HL-60 (cell line): ENCODE data around the gene ZMYND8.
"Not testable (repeated sequence)": the region's sequence is repeated elsewhere in the genome, so short reads cannot be mapped to it uniquely, and the experiment has no call there.

Source experiments
- DNase-seq, 2 experiments: peaks; one replicate each; pipeline ENCODE4 v3.0.0-alpha.2; 2010 to 2020; ENCODE audit warnings: low read depth in 1 of 2, low spot score in 1 of 2
- H3K27ac ChIP-seq: fragments of 250-450 bp; sonication (Bioruptor Pico); replicated peaks from 2 replicates; pipeline ENCODE4 v1.5.1; 2020; ENCODE audit warnings: mild to moderate bottlenecking, moderate library complexity
- H3K27me3 ChIP-seq: fragments of 250-450 bp; sonication (Bioruptor Pico); 2 replicates; pipeline ENCODE4 v1.5.1; 2021; ENCODE audit warnings: mild to moderate bottlenecking, moderate library complexity; ENCODE audit not compliant: insufficient read depth, poor library complexity, severe bottlenecking
- H3K4me3 ChIP-seq: replicated peaks from 2 replicates; pipeline ENCODE4 v1.5.1; 2011; ENCODE audit warnings: mild to moderate bottlenecking, control low read depth, low read length; ENCODE audit not compliant: insufficient read depth
- CTCF ChIP-seq: IDR thresholded peaks from one replicate; pipeline ENCODE4 v1.5.1; 2011; ENCODE audit warnings: low read length, control low read depth, inconsistent platforms; ENCODE audit not compliant: insufficient read depth
- GABPA ChIP-seq: IDR thresholded peaks from 2 replicates; pipeline ENCODE4 v1.6.1; 2012; ENCODE audit warnings: low read depth
- POLR2AphosphoS5 ChIP-seq: IDR thresholded peaks from 2 replicates; pipeline ENCODE4 v1.6.1; 2012; ENCODE audit warnings: low read depth
- REST ChIP-seq: IDR thresholded peaks from 2 replicates; pipeline ENCODE4 v1.6.1; 2012; ENCODE audit warnings: low read depth; ENCODE audit not compliant: insufficient replicate concordance
- SPI1 ChIP-seq: IDR thresholded peaks from 2 replicates; pipeline ENCODE4 v1.6.1; 2012; ENCODE audit warnings: low read depth, mild to moderate bottlenecking, borderline replicate concordance

The ZMYND8 gene

GRCh38 chr20:47290666-47291430 is 65.7 kb downstream of the ZMYND8 start:
- no peak overlapping the region for H3K27ac ChIP-seq
- no peaks in the 10 kb centered on the region for H3K27me3 ChIP-seq
- H3K4me3 ChIP-seq, result no peak overlapping the region
- no peak for DNase-seq
- TF ChIP-seq CTCF (no peak), REST (no peak), SPI1 (no peak), POLR2AphosphoS5 (no peak), GABPA (no peak)

GRCh38 chr20:47290008-47290407 is 66.5 kb downstream of the ZMYND8 start:
- no peak for DNase-seq
- H3K4me3 ChIP-seq, result no peak overlapping the region
- TF ChIP-seq CTCF (no peak), REST (no peak), SPI1 (no peak), POLR2AphosphoS5 (no peak), GABPA (no peak)
- no peak overlapping the region for H3K27ac ChIP-seq
- no peaks in the 10 kb centered on the region for H3K27me3 ChIP-seq

GRCh38 chr20:47289096-47289495 is 67.4 kb downstream of the ZMYND8 start:
- H3K4me3 ChIP-seq, result no peak overlapping the region
- no peak for DNase-seq
- H3K27ac ChIP-seq, result no peak overlapping the region
- TF ChIP-seq CTCF (no peak), POLR2AphosphoS5 (no peak), SPI1 (no peak), REST (no peak), GABPA (no peak)
- H3K27me3 ChIP-seq, result no peaks in the 10 kb centered on the region

GRCh38 chr20:47288530-47288929 is 68.0 kb downstream of the ZMYND8 start:
- not testable (repeated sequence) for DNase-seq, H3K27ac ChIP-seq, H3K27me3 ChIP-seq, H3K4me3 ChIP-seq
